AG08396 (cell line): Measurements from ENCODE around the gene SLC12A7.
"Not testable (repeated sequence)": the region's sequence is repeated elsewhere in the genome, so short reads cannot be mapped to it uniquely, and the experiment has no call there.

ENCODE experiments used
- DNase-seq: peaks from one replicate; pipeline ENCODE4 v3.0.0; 2012; ENCODE audit warnings: low spot score, mixed read lengths

Gene SLC12A7

DNA sequence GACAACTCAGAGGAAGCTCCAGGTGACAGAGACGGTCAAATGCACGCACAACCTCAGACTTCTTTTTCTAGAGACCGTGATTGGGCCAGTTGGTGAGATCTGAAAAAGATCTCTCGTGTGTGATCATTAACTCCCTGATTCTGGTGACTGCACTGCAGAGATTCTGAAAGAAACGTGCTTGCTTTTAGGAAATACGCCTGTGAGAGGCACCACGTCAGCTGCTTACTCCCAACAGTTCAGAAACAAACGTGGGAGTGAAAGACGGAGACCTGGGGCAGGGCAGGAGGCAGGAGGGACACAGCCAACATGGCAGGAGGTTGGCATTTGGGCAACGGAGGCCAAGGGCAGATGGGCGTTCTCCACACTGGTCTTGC is 15.9 kb downstream of the SLC12A7 start:
- DNase-seq = no peak

DNA sequence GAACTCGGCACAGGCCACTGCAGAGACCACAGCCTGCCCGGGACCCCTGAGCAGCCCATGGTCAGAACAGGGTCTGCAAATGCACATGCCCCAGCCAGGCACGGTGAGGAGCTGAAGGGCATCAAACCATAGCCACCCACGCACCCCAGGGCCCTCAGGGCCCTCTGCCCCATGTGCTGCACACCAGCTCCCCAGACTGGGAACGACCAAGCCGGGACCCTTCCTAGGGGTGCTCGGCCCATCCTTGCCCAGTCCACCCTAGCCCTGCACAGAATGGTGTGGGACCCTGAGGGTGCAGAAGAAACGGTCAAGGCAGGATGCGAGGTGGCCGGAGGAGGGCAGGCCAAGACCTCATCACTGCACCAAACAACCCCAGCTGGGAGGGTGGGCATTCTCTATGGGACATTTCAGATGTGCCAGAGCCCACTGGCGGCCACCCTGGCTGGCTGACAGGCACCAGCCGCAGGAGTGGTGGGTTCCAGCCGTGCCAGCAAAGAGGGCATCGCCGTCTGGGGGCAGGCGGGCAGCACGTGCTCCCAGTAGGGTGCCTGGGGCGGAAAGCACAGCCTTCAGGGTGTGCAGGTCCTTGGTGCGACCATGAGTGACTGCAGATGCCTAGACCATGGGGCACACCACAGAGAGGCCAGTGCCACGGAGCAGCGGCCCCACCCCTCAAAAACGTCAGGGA is 16.4 kb downstream of the SLC12A7 start:
- DNase-seq = no peak

DNA sequence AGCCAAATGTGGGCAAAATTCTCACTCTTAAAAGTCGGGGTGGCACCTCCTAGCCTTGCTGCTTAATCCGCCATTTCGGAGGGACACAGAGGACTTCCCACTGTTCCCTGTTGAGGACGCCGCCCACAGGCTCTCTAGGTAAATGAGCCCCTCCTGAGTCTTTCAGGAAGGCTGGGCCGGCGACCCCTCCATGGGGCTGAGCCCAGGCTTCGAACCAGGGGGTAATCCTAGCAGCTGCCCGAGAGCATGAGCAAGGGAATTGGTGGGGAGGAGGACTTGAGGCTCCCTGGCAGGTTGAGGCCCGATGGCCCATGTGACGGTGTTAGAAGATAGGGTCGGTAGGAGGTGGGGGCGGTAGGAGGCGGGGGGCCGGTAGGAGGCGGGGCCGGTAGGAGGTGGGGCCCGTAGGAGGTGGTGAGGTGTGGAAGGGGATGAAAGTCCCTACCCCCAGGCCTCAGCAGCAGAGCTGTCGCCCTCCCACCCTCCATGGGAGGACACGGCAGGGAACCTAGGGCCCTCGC is 17.1 kb downstream of the SLC12A7 start:
- no peak for DNase-seq

DNA sequence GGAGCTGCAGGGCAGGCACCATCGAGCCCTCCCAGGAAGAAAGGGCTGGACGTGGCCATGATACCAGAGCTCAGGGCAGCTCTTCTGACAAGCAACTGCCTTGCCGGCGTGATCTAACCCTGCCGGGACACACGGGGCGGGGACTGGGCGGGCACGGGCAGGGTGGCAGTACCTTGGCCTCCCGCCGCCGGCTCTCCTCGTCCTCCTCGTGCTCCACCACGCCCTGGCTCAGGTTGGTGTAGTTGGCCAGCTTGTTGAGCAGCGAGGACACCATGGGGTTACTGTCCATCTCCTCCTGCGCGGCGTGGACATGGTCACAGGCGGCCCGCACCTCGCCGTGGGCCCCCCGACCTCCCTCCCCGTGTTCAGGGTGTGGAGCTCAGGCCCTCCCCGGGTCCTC is 18.5 kb downstream of the SLC12A7 start:
- no peak for DNase-seq

DNA sequence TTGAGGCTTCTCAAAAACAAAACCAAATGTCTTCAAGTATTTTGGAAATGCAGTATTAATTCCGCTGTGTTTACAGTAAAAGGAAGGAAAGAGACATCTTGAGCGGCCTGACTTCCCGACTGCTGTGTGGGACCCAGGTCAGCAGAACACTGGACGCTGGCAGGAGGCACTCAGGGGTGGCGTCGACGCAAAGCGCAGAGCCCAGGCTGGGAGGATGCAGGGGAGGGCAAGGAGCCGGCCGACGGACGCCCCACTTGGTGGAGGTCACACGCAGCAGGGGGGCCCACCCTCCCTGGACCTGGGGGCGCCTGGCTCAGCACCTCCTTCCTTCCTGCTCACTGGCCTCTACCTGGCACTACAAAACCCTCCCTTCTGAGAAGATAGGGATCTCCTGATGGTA is 19.7 kb downstream of the SLC12A7 start:
- no peak for DNase-seq

DNA sequence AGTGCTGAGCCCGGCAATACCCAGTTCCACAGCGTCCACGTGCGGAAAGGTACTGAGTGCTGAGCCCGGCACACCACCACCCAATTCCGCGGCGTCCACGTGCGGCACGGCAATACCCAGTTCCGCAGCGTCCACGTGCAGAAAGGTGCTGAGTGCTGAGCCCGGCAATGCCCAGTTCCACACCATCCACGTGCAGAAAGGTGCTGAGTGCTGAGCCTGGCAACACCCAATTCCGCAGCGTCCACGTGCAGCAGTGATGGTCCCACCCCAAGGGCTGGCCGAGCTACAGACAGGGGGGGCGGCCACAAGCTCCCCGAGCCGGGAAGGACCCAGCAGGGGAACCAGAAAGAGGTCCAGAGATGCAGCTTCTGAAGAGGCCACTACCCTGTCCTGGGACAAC is 20.2 kb downstream of the SLC12A7 start:
- no peak for DNase-seq

DNA sequence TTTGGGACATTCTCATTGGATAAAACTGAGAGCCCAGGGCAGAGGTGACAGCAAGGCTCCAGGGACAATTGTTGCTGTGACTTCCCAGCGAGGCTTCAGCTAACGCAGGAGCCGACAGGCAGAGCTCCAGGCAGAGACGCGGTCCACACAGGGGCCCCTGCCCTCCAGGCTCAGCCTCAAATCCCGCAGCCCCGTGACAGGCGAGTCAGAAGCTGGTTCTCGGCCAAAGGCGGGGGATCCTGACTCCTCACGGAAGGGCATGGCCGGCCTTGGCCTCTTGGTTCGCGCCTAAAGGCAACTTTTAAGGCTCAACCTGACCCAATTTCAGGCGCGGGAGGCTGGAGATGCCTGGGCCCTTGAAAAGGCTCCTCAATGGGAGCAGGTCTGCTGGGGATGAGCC is 21.3 kb downstream of the SLC12A7 start:
- DNase-seq = no peak

DNA sequence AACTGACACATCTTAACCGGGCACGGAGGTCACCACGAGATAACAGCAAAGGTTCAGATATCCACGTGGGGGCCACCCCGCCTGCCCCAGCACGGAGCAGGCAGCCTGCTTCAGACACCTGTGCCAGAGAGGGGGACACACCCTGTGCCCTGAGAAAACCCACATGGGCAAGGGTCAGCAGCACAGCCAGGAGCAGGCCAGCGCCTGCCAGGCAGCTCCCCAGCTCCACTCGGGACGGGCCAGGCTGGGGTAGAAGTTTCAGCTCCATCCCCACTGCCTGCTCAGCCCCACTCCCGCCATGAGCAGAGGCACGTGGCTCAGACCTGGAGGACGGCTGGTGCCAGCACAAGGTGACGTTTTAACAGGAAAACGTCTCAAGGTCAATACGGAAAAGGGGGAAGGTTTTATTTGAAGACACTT is 22.2 kb downstream of the SLC12A7 start:
- DNase-seq = no peak

DNA sequence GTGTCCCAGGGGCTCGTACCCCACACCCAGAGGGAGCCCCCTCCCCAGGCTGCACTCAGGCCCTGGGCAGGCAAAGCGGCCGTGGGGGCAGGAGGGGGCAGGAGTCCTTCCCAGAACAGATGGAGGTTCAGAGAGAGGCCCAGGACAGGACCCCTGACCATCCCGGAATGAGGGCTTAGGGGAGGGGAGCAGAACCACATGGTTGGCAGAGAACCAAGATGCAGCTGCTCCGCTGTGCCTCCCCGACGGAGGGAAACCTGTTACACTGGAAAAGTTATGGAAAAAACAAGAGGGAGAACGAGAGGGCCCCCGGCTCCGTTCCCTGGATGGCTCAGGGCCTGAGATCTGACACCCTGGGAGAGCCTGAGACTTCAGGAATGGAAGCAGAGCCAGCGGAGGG is 22.7 kb downstream of the SLC12A7 start:
- DNase-seq = no peak

DNA sequence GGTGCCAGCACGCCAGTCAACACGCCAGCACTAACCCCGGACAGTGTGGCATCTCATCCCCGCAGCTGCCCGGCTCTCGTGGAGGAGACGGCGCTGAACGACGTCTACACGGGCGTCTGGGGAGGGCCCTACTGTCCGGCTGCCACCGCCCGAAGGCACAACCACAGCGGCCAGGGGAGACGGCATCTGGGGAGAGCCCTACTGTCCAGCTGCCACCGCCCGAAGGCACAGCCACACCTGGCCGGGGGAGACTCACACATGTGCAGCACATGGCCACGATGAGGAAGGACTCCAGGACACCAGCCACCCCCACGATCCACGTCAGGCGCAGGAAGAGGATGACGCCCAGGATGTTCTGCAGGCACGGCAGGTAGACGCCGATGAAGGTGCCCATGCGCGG is 23.1 kb downstream of the SLC12A7 start:
- DNase-seq = no peak

DNA sequence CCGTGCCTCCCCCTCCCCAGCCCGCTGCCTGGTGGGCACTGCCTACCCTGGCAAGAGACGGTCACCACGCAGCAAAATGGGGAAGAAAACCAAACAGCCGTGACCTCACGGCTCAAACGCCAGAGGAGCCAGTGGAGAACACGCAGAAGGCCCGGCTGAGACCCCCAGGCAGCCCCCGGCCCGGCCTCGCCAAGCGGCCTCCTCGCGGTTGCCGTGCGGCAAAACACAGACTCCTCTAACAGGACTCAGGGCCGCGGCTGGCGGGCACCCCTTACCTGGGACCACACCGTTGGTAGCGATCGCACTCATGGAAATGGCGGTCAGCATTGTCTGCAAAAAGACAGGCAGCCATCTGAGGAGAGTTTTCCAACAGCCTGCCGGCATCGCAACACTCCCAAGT is 23.8 kb downstream of the SLC12A7 start:
- no peak for DNase-seq

DNA sequence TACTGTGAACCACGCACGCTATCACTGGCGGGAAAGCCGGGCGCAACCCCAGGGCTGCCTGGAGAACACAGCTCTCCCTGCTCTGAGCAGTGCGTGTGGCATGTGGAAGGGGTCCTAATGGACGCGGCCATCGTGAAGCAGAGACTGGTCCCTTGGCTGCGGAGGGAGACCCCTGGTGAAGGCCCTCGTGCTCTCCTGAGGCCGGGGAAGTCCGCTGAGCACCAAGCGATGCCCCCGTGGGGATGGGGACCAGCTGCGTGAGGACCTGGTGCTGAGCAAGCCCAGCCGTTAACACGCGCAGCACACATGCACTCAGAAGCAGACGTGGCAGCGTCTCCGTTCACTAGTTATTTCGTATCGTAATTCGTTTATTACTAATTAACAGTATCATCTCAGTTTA is 24.4 kb downstream of the SLC12A7 start:
- DNase-seq = no peak

DNA sequence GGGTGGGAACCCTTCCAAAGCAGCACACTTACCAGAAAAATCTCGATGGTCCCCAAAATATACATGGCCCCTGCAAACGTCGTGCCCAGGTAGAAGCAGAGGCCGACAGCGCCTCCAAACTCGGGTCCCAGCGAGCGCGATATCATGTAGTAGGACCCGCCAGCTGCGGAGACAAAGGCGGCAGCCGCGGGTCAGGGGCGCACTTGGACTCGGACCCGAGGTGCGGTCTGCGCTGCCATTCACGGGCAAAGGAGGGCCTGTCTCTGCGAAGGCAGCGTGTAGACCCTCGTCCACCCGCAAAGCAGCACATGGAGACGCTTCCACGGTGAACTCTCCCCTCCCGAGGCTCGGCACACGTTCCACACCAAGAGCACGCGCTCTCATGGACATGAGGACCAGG is 25.0 kb downstream of the SLC12A7 start:
- no peak for DNase-seq

DNA sequence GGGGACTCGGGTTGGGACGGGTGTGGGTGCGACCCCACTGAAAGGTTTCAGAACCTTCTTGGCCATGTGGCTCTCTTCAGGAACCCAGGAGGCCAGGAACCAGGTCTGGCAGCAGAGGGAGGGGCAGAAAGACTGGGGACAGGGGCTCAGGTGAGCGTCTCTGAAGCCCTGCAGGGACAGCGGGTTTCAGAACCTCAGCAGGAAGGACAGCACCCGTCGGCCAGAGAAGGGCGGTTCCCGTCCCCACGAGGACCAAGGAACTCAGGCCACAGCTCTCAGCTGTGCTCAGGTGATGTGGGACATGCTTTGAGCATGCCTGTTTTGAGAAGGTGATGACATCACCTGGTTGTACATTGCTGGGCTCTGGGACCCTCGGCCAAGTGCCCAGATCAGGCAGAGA is 25.7 kb downstream of the SLC12A7 start:
- DNase-seq = no peak

DNA sequence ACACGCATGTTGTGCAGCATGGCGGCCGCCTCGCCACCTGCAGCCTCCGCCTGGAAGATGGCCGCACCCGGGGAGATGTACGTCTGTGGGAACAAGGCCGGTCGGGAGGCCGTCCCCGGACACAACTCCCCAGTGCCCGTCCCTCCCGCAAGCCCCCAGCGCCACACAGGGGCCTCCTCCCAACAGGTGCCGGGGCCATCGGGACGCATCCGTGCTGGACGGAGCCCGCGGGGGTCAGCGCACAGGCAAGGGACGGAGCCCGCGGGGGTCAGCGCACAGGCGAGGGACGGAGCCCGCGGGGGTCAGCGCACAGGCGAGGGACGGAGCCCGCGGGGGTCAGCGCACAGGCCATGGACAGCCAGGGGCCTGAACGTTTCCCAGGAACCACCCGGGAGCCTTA is 26.5 kb downstream of the SLC12A7 start:
- no peak for DNase-seq

DNA sequence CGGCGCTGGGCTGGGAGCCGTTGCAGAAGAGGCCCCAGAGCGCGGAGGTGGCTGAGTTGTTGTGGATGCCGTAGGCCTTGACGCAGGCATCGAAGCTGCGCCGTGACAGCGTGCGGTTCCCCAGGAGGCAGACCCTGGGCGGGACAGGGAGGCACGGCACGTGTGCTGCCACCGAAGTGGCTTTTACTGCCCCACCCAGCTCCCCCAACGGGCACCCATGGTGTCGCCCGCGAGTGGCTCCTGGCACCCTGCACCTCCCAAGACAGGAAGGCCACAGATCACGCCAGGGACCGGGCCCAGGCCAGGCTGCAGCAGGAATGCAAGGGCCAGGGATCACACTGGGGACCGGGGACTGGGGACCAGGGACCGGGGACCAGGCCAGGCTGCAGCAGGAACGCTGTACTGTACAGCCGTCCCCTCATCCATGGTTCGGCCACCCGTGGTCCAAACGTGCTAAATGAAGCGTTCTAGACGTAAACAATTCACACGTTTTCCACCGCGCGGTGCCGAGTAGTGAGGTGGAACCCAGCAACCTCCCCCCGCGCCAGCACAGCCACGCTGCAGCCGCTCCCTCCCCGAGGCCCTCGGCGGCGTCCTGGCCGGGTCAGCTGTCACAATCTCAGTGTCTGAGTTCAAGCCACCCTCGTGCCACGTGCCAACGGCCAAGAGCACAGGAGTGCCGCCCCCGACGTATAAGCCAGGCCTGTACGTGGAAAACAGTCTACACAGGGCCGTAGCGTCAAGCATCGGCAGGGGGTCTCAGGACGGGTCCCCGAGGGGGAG is 27.8 kb downstream of the SLC12A7 start:
- DNase-seq = no peak

DNA sequence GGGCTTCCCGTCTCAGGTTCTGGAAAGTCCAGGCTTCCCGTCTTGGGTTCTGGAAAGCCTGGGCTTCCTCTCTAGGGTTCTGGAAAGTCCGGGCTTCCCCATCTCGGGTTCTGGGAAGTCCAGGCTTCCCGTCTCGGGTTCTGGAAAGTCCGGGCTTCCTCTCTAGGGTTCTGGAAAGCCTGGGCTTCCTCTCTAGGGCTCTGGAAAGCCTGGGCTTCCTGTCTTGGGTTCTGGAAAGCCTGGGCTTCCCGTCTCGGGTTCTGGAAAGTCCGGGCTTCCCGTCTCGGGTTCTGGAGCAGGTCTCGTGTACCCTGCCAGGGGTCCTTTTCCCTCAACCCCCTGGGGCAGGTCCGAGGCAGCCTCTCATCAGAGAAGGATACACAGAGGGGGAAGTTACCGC is 28.8 kb downstream of the SLC12A7 start:
- DNase-seq = not testable (repeated sequence)

DNA sequence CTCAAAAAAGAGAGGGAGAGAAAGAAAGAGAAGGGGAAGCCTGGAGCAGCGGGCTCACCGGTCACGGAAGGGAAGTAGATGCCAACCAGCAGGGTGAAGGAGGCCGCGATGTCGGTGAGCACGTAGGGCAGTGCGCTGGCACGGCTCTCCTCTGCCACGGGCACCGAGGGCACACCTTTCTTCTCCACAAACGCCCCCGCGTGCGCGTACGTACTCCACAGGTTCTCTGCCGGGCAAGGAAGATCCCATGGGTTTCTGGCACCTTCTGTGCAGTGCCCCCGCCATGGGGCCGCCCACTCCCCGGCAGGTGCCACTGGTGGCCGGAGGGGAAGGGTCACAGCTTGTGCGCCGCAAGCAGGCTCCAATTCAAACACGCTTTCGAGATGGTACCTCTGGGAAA is 30.3 kb downstream of the SLC12A7 start:
- DNase-seq = no peak

DNA sequence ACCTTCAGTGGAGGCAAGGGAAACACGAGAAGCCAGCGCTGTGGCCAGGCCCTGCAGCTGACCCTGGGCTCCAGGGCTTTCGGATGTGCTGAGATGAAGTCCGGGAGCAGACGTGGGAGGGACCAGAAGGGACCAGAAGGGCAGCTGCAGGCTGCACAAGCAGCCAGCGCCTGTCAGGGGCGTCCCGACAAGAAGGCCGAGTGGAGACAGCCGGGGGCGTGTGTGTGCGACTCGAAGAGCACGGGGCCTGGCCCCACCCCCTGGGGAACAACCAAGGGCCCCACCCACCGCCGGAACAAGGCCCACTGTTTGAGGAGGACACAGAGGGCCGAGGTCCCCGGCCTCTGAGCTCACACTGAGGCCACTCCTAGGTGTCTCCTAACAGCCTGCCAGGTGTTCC is 31.4 kb downstream of the SLC12A7 start:
- DNase-seq = no peak

DNA sequence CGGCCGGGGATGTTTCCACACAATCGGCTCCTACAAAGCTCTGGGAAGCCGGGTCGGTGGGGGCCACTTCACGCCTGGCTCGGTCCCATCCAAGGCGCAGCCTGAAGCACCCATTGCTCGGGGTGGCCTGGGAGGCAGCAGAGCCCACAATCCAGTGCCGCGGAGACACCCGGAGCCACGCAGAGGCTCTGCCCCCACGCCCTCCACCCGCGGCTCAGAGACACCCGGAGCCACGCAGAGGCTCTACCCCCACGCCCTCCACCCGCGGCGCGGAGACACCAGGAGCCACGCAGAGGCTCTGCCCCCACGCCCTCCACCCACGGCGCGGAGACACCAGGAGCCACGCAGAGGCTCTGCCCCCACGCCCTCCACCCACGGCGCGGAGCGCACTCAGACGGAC is 31.9 kb downstream of the SLC12A7 start:
- no peak for DNase-seq

DNA sequence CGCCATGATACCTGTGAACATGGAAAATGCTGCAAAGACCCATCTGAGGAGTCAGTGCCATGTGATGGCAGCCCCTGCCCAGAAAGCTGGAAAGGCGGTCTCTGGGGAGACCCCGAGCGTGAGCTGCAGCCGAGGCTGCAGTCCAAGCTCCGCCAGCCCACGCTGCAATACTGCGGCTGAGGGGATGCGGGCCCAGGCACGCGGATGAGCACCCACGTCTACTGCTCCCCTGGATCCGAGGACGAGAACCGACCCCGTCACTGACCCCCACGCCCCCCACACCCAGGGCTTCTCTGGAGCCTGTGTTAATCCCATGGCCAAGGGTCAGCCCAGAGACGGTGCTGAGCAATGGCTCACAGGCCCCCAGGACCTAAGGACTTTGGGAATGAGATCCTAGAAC is 32.4 kb downstream of the SLC12A7 start:
- no peak for DNase-seq

DNA sequence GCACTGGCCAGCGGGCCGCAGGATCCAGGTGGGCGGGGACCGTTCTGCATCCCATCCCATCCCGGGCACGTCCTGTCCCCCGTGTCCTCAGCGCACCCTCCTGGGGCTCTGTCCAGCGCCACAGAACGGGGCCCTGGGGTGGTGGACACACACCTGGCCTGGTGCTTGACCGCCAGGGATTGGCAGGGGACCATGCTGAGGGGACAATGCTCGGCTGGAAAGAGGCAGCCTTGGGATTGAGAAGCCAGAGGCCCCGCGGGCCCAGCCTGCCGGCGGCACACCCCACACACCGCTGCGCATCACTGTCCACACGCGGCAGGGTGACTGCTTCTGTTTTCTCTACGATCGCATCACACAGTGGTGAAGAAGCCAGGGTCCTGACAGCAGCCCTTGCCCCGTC is 33.0 kb downstream of the SLC12A7 start:
- DNase-seq = no peak

DNA sequence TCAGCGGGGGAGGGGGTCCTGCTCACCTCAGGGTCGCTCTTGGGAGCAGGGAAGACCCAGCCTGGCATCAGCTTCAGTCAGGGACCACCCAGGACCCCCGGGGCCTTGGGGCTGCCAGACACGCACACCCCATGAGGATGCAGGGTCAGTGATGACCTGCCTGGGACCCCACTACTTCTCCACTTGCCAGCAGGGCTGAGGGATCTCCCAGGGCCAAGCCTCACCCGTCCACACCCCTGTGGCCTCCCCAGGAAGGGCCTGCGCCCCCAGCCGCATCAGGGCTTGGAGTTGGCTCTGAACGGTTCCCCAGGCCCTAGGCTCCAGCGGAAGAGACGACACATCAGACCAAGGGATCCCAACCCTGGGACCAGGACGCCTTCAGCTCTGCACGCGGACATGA is 33.7 kb downstream of the SLC12A7 start:
- DNase-seq = no peak
